ENCODE measurements around the gene UGT1A10.

UGT1A10 gene

DNA sequence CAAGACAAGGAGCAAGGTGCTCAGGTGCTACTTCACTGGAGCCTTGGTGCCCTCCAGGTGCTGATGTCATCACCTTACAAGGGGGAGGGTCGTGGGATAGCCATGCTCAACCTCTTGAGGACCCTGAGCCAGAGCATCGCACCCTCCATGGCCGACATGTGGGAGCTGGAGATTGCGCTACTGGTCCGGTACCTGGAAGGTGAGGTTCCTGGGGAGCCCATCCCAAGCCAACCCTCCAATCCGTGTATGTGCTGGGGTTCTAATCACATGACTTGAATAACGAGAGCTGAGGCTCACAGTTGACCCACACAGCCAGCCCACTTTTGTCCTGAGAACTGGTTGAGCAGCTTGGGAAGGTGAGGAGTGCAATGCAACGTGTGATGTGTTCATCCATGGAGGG lies 167.7 kb downstream of the UGT1A10 start:
- DNase-seq (ENCODE audit: low read depth in 2 of 2): no peak

GRCh38 chr2:233807215-233807865 lies 171.1 kb downstream of the UGT1A10 start:
- DNase-seq (ENCODE audit: low read depth in 2 of 2): no peak

- no peak for DNase-seq (ENCODE audit: low read depth in 2 of 2)
These were observed 172.0 kb downstream of the UGT1A10 start for GRCh38 chr2:233807966-233808935.

- DNase-seq (ENCODE audit: low read depth in 2 of 2): no peak
These were observed 174.1 kb downstream of the UGT1A10 start for GRCh38 chr2:233810385-233810784.

- no peak for DNase-seq (ENCODE audit: low read depth in 2 of 2)
These were observed 174.8 kb downstream of the UGT1A10 start for GRCh38 chr2:233811087-233811486.

DNA sequence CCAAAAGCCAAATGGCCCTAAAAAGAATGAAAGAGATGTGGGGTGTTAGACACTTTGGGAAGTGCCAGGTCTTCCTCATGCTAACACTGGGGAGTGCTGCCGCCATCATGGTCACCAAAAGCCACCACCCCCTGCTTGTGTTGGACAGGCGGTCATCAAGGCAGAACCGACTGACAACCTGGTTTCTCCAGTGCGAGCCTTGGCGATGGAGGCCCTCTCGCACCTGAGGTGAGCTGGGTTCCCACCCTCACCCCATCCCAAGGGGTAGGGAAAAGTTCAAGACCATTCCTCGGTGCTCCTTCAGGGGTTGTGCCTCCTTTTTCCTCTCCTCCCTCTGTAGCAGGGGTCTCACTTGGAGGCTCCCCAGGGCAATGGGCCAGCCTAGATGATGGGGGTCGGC lies 175.5 kb downstream of the UGT1A10 start:
- no peak for DNase-seq (ENCODE audit: low read depth in 2 of 2)

DNA sequence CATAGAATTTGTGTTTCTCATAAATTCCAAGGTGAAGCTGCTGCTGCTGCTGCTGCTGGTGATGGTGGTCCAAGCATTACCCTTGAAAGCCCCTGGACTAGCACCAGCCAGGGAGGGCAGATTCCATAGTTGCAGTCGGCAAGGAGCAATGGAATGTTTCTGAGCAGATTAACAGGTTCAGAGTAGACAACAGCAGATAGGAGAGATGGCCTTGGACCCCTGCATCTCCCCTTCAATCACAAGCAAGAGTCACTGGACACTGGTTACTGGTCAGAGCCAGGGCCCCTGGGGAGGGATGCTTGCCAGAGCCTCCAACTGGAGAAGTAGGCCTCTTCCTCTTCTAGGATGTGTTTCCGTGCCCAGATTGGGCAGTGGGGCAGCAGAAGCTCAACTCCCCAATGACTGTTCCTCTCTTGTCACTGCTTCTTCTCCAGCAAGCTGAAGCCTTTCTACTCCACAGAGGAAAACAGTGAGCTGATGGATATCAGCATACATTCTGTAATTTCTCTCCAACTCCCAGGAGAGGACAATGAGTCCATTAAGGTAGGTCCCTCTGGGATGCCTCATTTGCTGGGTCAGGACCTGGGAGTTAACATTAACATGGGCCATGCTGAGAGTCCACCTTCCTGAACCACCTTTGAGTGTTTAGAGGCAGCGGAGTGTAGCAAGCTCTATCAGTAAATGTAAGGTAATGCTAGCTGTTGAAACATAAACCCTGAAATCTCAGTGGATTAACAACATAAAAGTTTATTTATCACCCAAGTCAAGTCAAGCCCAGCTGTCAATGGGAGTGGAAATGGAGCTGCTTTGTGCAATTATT lies 177.2 kb downstream of the UGT1A10 start:
- no peak for DNase-seq (ENCODE audit: low read depth in 2 of 2)

DNA sequence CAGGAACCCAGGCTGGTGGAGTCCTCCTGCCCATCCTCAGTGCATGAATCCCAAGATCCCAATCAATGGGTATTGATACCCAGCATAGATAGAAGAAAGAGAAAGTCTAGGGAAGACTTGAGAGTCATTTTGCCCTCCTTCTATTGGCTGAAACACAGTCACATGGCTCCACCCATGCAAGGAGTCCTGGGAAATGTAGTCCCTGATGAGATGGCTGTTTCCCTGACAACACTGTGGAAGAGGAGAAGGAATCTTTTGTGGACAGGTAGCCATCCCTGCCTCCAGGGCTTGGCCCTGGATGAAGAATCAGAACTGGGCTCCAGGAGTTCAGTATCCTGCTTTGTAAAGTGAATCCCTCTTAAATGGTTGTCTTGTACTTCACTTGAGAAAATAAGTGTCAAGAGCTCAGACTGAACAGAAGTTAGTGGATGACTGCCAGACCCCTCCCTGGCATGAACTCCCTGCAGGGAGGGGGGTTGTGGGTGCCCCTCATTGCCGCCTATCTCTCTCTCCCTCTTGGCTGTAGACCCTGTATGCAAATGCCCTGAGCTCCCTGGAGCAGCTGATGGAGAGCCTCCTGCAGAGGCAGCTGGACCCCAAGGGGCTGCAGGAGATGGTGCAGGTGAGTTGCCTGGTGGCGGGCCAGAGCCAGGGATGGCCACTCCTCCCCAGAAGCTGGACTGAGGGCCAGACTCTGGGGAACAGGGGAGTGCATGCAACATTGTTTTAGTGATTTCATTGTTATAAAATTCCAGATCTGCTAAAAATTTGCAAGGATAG lies 178.0 kb downstream of the UGT1A10 start:
- no peak for DNase-seq (ENCODE audit: low read depth in 2 of 2)

- DNase-seq (ENCODE audit: low read depth in 2 of 2): no peak
These were observed 179.6 kb downstream of the UGT1A10 start for GRCh38 chr2:233815861-233816260.

DNA sequence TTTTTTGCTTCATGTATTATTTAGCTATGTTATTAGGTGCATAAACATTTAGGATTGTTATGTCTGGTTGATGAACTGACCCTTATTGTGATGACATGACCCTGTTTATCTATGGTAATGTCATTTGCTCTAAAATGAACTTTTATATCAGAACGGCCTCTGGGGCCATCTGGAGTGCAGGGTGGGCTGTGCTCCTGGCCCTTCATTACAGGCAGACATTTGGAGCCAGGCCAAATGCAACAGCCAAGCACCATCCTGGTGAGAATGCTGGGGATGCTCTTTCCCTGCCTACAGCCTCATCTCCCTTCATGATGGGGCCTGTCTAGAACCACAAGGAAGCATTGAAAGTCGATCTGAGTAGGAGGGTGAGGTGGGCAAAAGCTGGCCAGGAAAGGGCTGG lies 180.1 kb downstream of the UGT1A10 start:
- DNase-seq (ENCODE audit: low read depth in 2 of 2): no peak

DNA sequence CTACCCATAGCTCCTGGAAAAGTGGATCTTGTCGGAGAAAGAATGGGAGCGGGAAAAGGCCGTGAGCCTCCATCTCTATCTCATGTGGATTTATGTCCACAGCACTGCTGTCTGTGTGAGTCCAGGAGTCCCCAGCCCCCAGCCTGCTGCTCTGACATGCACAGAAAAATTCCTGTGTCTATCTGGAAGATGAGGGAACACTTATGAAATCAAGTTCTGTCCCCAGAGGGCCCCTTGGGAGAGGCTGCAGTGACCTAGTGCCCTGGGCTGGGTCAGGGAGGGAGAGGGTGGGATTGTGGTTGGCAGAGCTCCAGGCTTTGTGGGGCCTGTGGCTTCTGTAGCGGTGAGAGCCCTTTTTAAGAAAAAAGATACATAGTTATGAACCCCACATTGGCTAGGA lies 180.5 kb downstream of the UGT1A10 start:
- no peak for DNase-seq (ENCODE audit: low read depth in 2 of 2)

DNA sequence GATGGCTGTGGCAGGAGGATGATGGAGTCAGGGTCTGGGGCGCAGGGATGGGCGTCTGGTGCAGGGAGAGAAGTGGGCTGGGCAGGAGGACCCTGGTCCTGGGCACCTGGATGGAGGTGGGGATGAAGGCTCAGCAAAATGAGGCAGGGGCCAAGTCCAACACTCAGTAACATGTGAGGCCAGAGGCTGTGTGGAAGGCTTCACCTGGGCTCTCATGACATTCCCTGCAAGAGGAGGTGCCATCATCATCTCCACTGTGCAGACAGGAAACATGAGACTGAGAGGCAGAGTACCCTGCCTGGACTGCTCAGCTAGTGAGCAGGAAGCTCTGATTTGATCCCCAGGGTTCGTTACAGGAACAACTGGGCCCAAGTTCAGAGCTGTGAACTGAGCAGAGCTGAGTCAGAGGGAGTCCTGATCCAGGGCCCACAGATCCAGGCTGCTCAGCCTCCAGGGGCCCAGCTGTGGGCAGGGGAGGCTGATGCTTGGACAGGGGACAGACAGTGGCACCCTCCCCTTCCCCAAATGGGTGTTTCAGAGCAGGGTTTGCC lies 181.2 kb downstream of the UGT1A10 start:
- DNase-seq (ENCODE audit: low read depth in 2 of 2): no peak

DNA sequence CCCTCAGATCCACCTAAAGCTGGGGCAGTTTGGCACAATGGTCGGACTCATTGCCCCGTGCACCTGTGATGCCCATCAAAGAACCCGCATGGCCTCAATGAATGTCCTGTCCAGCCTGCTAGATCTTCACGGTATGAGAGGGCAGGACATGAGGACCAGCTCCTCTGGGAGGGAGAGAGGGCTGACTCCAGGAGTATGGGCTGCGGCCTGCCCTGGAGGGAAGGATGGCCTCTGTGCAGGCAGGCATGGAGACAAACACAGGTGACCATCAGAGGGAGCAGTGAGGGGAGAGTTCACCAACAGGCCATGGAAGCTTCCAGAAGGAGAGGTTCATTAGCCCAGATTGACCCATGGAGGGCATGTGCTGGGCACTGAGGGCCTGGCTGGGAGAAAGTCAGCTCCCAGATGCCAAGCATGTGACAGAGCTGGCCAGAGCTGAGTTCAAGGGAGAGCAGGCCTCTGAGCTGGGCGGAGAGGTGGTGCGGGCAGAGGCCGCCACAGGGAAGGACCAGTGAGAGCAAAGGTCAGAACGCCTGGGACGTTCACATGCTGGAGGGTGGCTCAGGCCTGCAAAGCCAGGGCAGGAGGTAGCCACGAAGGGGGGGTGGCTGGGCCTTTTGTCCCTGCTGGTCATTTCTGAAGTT lies 181.9 kb downstream of the UGT1A10 start:
- no peak for DNase-seq (ENCODE audit: low read depth in 2 of 2)

DNA sequence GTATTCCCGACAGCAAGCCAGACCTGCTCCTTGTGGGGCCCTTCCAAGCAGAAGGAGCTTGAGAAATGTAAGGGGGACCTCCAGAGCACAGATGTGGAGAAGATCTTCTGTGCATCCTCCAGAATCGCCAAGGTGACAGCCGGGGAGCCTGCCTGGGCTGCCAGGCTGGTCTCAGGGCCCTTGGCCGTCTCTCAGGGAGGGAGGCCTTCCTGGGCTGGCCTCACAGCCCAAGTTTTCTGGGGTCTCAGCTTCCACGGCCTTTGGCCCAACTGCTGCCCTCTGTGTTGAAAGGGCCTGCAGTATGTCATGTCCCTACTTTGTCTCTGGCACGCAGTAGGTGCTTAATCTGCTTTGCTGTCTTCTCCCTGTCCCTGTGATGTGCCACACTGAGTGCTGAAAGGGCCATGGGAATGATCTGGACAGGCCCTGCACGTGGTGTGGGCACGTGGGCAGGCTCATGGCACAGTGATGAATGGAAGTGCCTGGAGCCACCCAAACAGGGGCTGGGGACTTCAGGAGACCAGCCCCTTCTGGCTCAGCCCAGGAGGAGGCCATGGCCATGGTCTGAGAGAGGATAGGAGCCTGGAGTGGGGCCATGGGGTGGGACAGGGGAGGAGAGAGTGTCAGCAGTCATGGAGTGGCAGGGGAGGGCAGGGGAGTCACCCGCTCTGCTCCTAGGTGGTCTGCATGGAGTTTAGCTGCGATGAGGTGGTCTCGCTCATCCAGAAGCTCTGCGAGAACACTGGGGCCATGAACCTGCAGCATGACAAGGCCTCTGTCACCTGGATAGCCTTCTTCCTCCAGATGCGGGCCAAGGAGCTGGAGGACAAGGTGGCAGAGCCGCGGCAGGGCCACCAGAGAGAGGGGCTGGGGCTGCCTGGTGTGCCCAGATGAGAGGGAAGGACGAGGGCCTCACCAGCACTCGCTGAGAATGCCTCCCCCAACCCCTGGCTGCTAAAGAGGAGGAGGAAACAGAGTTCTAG lies 182.7 kb downstream of the UGT1A10 start:
- no peak for DNase-seq (ENCODE audit: low read depth in 2 of 2)

DNA sequence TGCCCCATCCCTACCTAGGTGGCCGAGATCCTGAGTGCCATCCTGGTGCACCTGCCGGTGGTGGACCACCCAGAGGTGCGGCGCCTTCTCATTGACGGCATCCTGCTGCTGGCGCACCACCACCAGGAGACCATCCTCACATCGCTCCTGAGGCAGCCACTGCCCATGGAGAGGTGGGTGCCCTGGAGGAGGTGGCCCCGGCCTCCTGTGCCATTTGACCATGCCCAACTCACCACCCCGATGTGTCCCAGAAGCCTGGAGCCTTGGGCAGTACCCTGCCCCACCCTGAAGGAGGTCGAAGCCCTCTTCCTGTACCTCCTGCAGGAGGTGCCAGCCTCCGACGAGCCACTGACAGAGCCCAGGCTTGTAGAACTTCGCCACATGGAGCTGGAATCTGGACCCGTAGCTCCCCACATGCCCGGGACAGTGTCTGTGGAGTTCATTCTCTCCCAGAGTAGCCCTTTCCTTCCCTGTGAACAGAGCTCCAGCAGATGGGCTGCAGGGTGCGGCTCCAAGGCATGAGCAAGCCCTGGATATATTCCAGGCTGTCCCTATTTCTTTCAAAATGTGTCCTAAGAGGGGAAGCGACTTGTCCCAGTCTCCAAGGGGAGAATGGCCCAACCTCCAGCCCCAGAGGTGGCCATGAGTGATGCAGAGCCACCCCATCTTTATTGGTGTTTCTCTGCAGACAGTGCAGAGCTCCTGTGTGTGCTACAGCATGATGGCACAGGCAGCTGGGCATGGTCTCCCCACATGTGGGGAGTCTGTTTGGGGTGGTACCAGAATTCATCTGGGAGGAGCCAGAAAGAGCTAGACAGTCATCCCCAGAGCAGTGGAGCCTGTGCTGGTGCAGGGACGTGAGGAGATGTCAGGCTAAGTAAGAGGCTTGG lies 183.9 kb downstream of the UGT1A10 start:
- no peak for DNase-seq (ENCODE audit: low read depth in 2 of 2)

DNA sequence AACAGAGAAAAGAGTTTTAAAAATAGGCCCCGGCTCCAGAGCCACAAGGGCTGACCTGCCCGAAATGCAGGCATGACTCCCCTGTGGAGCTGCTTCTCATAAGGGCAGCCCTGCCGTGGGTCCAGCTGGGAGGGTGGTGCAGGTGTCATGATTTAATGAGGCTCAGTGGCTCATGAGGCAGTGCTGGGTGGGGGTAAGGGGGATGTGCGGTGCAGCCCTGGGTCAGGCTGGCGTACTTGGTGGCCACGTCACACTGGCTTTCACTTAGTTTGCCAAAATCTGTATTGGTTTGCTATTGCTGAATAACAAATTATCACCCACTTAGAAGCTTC lies 184.5 kb downstream of the UGT1A10 start:
- DNase-seq (ENCODE audit: low read depth in 2 of 2): no peak

DNA sequence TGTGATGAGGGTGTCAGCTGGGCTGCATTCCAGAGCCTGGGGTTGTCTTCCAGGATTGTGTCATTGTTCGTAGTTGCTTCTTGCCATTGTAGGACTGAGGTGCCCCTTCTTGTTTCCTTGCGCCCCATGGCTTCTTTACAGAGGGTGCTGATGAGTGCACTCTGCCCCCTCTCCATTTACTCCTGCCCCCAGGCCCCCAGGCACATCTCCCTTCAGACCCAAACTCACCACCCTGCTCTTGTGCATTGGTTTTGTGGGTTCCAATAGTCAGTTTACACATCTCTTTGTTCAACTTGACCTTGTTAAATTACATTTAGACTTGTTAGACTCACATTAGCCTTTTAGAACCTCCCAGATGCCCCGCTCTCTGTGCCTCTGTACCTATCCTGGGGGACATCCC lies 184.9 kb downstream of the UGT1A10 start:
- DNase-seq (ENCODE audit: low read depth in 2 of 2): no peak

GRCh38 chr2:233821709-233822100 lies 185.5 kb downstream of the UGT1A10 start:
- DNase-seq (ENCODE audit: low read depth in 2 of 2): no peak
